GM12872 (cell line): Measurements from ENCODE around the gene ADCY2.

Experiments
- CTCF ChIP-seq: IDR thresholded peaks from 3 replicates; pipeline ENCODE4 v1.5.1; 2011; ENCODE audit warnings: low read depth, mild to moderate bottlenecking, low read length, moderate library complexity; ENCODE audit not compliant: insufficient read depth

The ADCY2 gene

GRCh38 chr5:7664208-7664607 lies 268.3 kb downstream of the ADCY2 start:
- TF ChIP-seq CTCF, result no peak

GRCh38 chr5:7667216-7667767 lies 271.4 kb downstream of the ADCY2 start:
- no peak for TF ChIP-seq CTCF

- TF ChIP-seq CTCF, result no peak
Measured at GRCh38 chr5:7668161-7668560, 272.2 kb downstream of the ADCY2 start.

GRCh38 chr5:7668627-7669026 lies 272.7 kb downstream of the ADCY2 start:
- TF ChIP-seq CTCF, result no peak

GRCh38 chr5:7671381-7671993 lies 275.5 kb downstream of the ADCY2 start:
- TF ChIP-seq CTCF, result no peak

- TF ChIP-seq CTCF, result no peak
Measured at GRCh38 chr5:7673658-7674057, 277.7 kb downstream of the ADCY2 start.

GRCh38 chr5:7676455-7676854 lies 280.5 kb downstream of the ADCY2 start:
- no peak for TF ChIP-seq CTCF

GRCh38 chr5:7678030-7678429 lies 282.1 kb downstream of the ADCY2 start:
- no peak for TF ChIP-seq CTCF
